ENCODE measurements around the gene CORO7. TPM values are rescaled to one million over a fixed set of nuclear protein-coding genes. Genes with fewer than 3 reads are reported as not detected.

CORO7 gene
- total and polyA plus RNA-seq, 4 donors: 15.3 to 60.1 (median 40.7) TPM

GRCh38 chr16:4384509-4384942 lies 31.9 kb downstream of the CORO7 start:
- H3K4me3 ChIP-seq (ENCODE audit: low read length in 2 of 2): no peak overlapping the region
- H3K4me1 ChIP-seq (ENCODE audit: control insufficient read depth in 1 of 2, insufficient read depth in 2 of 2, low read length in 2 of 2): peaks cover 0 to 7% of the 10 kb centered on the region in 2 donors
- H3K36me3 ChIP-seq (ENCODE audit: control insufficient read depth in 1 of 2, insufficient read depth in 2 of 2, low read length in 1 of 2): peaks cover 0 to 13% of the 10 kb centered on the region in 2 donors
- H3K27me3 ChIP-seq (ENCODE audit: control insufficient read depth in 1 of 2, insufficient read depth in 2 of 2, low read length in 1 of 2): no peaks in the 10 kb centered on the region
- peak overlapping the region; percentile 66 to 84 for H3K27ac ChIP-seq (ENCODE audit: low read depth in 1 of 2, low read length in 2 of 2)
- peak; percentile 2 for ATAC-seq (ENCODE audit: low FRiP score)
- no peaks in the 10 kb centered on the region for H3K9me3 ChIP-seq (ENCODE audit: control insufficient read depth, low read length)
- DNase-seq: peak; percentile 72 to 86
- intact Hi-C loops (cut with DNase I): no loop called here
- 12 to 18% methylated on average over 15 to 20 of the region's 20 CpGs for WGBS, 2 donors

DNA sequence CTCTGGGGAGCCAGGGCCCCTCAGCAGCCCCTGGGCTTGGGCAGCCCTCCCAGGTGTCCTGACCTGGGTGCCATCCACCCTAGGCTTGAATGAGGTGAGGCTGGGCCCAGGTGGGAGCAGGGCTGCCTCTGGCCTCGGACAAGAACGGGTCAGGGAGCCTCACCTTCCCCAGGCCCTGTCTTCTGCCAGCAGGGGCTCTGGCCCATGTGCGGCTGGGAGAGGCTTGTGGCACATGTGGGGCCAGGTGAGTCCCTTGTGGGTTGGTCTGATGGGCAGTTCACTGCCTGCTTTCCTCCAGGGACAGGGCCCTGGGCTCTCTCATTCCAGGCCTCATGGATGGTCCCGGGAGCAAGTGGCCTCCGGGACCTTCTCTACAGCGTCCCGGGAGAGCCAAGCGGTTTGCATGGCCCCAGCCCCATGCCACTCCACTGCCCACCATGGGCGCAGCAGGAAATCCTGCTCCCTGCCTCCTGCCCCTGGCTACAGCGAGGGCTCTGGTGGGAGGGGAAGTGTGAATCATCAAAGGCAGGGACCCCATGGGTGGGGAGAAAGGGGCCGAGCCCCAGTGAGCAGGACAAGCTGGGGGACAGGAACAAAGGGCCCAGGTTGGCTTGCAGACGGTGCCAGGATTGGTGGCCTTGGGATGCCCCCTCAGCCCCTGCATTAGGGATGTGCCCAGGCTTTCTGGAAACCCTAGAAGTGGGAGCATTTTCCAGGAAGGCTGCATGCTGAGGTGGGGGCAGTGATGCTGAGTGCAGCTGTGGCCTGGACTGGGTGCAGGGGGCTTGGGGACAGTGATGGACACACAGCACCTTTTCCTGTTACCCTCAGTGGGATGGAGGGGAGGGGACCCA lies 32.6 kb downstream of the CORO7 start:
- Histone ChIP-seq H3K9me3 (ENCODE audit: control insufficient read depth, low read length) (no peaks in the 10 kb centered on the region), H3K4me3 (ENCODE audit: low read length in 2 of 2) (no peak overlapping the region), H3K36me3 (ENCODE audit: control insufficient read depth in 1 of 2, insufficient read depth in 2 of 2, low read length in 1 of 2) (peaks cover 0 to 13% of the 10 kb centered on the region in 2 donors), H3K27ac (ENCODE audit: low read depth in 1 of 2, low read length in 2 of 2) (peak overlapping the region in 1 of 2 donors; percentile 66), H3K27me3 (ENCODE audit: control insufficient read depth in 1 of 2, insufficient read depth in 2 of 2, low read length in 1 of 2) (no peaks in the 10 kb centered on the region), H3K4me1 (ENCODE audit: control insufficient read depth in 1 of 2, insufficient read depth in 2 of 2, low read length in 2 of 2) (peaks cover 0 to 7% of the 10 kb centered on the region in 2 donors)
- ATAC-seq (ENCODE audit: low FRiP score) (no peak), DNase-seq (peak in 1 of 2 donors; percentile 45)
- intact Hi-C loops (cut with DNase I): no loop called here
- WGBS, 2 donors: 59% methylated on average over 10 to 12 of the region's 12 CpGs

GRCh38 chr16:4382795-4383357 lies 33.5 kb downstream of the CORO7 start:
- Histone ChIP-seq H3K36me3 (ENCODE audit: control insufficient read depth in 1 of 2, insufficient read depth in 2 of 2, low read length in 1 of 2) (peaks cover 0 to 13% of the 10 kb centered on the region in 2 donors), H3K9me3 (ENCODE audit: control insufficient read depth, low read length) (no peaks in the 10 kb centered on the region), H3K27ac (ENCODE audit: low read depth in 1 of 2, low read length in 2 of 2) (peak overlapping the region in 1 of 2 donors; percentile 12), H3K27me3 (ENCODE audit: control insufficient read depth in 1 of 2, insufficient read depth in 2 of 2, low read length in 1 of 2) (no peaks in the 10 kb centered on the region), H3K4me3 (ENCODE audit: low read length in 2 of 2) (no peak overlapping the region), H3K4me1 (ENCODE audit: control insufficient read depth in 1 of 2, insufficient read depth in 2 of 2, low read length in 2 of 2) (peaks cover 0 to 6% of the 10 kb centered on the region in 2 donors)
- DNase-seq (peak in 1 of 2 donors; percentile 51), ATAC-seq (ENCODE audit: low FRiP score) (no peak)
- 34 to 41% methylated on average over 21 of the region's 21 CpGs for WGBS, 2 donors
- intact Hi-C loops (cut with DNase I): no loop called here

DNA sequence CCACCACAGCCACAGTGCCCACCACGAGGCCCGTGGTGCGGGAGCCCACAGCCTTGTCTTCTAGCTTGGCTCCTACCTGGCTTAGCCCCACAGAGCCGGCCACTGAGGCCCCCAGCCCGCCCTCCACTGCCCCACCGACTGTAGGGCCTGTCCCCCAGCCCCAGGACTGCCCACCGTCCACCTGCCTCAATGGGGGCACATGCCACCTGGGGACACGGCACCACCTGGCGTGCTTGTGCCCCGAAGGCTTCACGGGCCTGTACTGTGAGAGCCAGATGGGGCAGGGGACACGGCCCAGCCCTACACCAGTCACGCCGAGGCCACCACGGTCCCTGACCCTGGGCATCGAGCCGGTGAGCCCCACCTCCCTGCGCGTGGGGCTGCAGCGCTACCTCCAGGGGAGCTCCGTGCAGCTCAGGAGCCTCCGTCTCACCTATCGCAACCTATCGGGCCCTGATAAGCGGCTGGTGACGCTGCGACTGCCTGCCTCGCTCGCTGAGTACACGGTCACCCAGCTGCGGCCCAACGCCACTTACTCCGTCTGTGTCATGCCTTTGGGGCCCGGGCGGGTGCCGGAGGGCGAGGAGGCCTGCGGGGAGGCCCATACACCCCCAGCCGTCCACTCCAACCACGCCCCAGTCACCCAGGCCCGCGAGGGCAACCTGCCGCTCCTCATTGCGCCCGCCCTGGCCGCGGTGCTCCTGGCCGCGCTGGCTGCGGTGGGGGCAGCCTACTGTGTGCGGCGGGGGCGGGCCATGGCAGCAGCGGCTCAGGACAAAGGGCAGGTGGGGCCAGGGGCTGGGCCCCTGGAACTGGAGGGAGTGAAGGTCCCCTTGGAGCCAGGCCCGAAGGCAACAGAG lies 34.2 kb downstream of the CORO7 start:
- peak overlapping the region in 1 of 2 donors; percentile 12 for H3K27ac ChIP-seq (ENCODE audit: low read depth in 1 of 2, low read length in 2 of 2)

GRCh38 chr16:4381072-4381934 lies 35.1 kb downstream of the CORO7 start:
- Histone ChIP-seq H3K27me3 (ENCODE audit: control insufficient read depth in 1 of 2, insufficient read depth in 2 of 2, low read length in 1 of 2) (no peaks in the 10 kb centered on the region), H3K36me3 (ENCODE audit: control insufficient read depth in 1 of 2, insufficient read depth in 2 of 2, low read length in 1 of 2) (peaks cover 0 to 13% of the 10 kb centered on the region in 2 donors), H3K4me1 (ENCODE audit: control insufficient read depth in 1 of 2, insufficient read depth in 2 of 2, low read length in 2 of 2) (no peaks in the 10 kb centered on the region), H3K9me3 (ENCODE audit: control insufficient read depth, low read length) (no peaks in the 10 kb centered on the region), H3K4me3 (ENCODE audit: low read length in 2 of 2) (no peak overlapping the region), H3K27ac (ENCODE audit: low read depth in 1 of 2, low read length in 2 of 2) (peak overlapping the region in 1 of 2 donors; percentile 60)
- ATAC-seq (ENCODE audit: low FRiP score) (no peak), DNase-seq (peak; percentile 67 to 89)
- intact Hi-C loops (cut with DNase I): no loop called here
- 34% methylated on average over 59 of the region's 59 CpGs for WGBS, 2 donors

More for the DNA sequence above, 34.2 kb downstream of the CORO7 start:
- intact Hi-C loops (cut with DNase I): no loop called here
- no peak for ATAC-seq (ENCODE audit: low FRiP score)
- no peaks in the 10 kb centered on the region for H3K9me3 ChIP-seq (ENCODE audit: control insufficient read depth, low read length)
- no peaks in the 10 kb centered on the region for H3K27me3 ChIP-seq (ENCODE audit: control insufficient read depth in 1 of 2, insufficient read depth in 2 of 2, low read length in 1 of 2)
- H3K36me3 ChIP-seq (ENCODE audit: control insufficient read depth in 1 of 2, insufficient read depth in 2 of 2, low read length in 1 of 2): peaks cover 0 to 13% of the 10 kb centered on the region in 2 donors
- 86 to 88% methylated on average over 54 to 55 of the region's 55 CpGs for WGBS, 2 donors
- peak in 1 of 2 donors; percentile 50 for DNase-seq
- peaks cover 0 to 3% of the 10 kb centered on the region in 2 donors for H3K4me1 ChIP-seq (ENCODE audit: control insufficient read depth in 1 of 2, insufficient read depth in 2 of 2, low read length in 2 of 2)
- no peak overlapping the region for H3K4me3 ChIP-seq (ENCODE audit: low read length in 2 of 2)

- no peaks in the 10 kb centered on the region for H3K4me1 ChIP-seq (ENCODE audit: control insufficient read depth in 1 of 2, insufficient read depth in 2 of 2, low read length in 2 of 2)
- H3K27me3 ChIP-seq (ENCODE audit: control insufficient read depth in 1 of 2, insufficient read depth in 2 of 2, low read length in 1 of 2): no peaks in the 10 kb centered on the region
- intact Hi-C loops (cut with DNase I): no loop called here
- H3K27ac ChIP-seq (ENCODE audit: low read depth in 1 of 2, low read length in 2 of 2): peak overlapping the region; percentile 50 to 60
- no peaks in the 10 kb centered on the region for H3K9me3 ChIP-seq (ENCODE audit: control insufficient read depth, low read length)
- WGBS, 2 donors: 20 to 21% methylated on average over 26 of the region's 26 CpGs
- peak; percentile 75 to 87 for DNase-seq
- no peak overlapping the region for H3K4me3 ChIP-seq (ENCODE audit: low read length in 2 of 2)
- peaks cover 0 to 13% of the 10 kb centered on the region in 2 donors for H3K36me3 ChIP-seq (ENCODE audit: control insufficient read depth in 1 of 2, insufficient read depth in 2 of 2, low read length in 1 of 2)
- ATAC-seq (ENCODE audit: low FRiP score): peak; percentile 4
These were observed 36.0 kb downstream of the CORO7 start for GRCh38 chr16:4380119-4381063.

DNA sequence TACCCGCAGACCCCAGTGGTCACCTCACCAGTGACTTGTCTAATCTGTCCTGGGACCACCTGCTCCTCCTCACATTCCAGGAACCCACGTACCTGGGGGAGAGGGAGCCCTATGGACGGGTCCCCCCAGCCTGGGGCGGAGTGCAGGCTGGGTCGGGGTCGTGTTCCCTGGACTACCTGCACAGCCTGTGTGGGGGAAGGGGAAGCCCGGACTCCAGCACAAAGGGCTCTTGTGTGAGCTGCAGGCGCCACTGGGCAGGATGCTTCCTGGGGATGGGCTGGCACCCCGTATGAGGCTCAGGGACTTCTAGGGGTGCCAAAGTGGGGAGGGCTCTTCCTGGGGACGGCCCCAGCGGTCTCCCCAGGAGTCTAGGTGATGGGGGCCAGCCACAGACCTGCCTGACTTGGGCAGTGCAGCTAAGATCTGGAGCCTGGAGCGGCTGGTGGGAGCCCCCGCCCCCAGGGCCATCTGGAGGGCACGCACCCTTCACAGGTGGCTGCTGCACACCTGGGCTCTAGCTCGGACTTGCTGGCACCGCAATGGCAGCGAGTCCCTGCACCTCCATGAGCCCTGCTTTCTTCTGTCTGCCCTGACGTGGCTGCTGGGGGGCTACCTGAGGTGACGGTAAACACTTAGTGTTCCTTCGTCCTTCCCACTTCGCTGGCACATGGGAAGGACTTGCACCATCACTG lies 37.3 kb downstream of the CORO7 start:
- H3K36me3 ChIP-seq (ENCODE audit: control insufficient read depth in 1 of 2, insufficient read depth in 2 of 2, low read length in 1 of 2): peaks cover 0 to 13% of the 10 kb centered on the region in 2 donors
- H3K4me1 ChIP-seq (ENCODE audit: control insufficient read depth in 1 of 2, insufficient read depth in 2 of 2, low read length in 2 of 2): no peaks in the 10 kb centered on the region
- peak in 1 of 2 donors; percentile 48 for DNase-seq
- intact Hi-C loops (cut with DNase I): no loop called here
- H3K27me3 ChIP-seq (ENCODE audit: control insufficient read depth in 1 of 2, insufficient read depth in 2 of 2, low read length in 1 of 2): no peaks in the 10 kb centered on the region
- no peaks in the 10 kb centered on the region for H3K9me3 ChIP-seq (ENCODE audit: control insufficient read depth, low read length)
- H3K4me3 ChIP-seq (ENCODE audit: low read length in 2 of 2): no peak overlapping the region
- no peak for ATAC-seq (ENCODE audit: low FRiP score)
- WGBS, 2 donors: 73 to 76% methylated on average over 21 of the region's 21 CpGs
- peak overlapping the region; percentile 57 to 91 for H3K27ac ChIP-seq (ENCODE audit: low read depth in 1 of 2, low read length in 2 of 2)
